ENCODE data around the gene B3GNT3. TPM values are rescaled to one million over a fixed set of nuclear protein-coding genes. Genes with fewer than 3 reads are reported as not detected.
A peak's percentile ranks its signal among the peaks of the same experiment; 100 is the strongest.

B3GNT3 gene
- total RNA-seq, 1 experiment from 2014 or later, result 22.2 TPM

DNA sequence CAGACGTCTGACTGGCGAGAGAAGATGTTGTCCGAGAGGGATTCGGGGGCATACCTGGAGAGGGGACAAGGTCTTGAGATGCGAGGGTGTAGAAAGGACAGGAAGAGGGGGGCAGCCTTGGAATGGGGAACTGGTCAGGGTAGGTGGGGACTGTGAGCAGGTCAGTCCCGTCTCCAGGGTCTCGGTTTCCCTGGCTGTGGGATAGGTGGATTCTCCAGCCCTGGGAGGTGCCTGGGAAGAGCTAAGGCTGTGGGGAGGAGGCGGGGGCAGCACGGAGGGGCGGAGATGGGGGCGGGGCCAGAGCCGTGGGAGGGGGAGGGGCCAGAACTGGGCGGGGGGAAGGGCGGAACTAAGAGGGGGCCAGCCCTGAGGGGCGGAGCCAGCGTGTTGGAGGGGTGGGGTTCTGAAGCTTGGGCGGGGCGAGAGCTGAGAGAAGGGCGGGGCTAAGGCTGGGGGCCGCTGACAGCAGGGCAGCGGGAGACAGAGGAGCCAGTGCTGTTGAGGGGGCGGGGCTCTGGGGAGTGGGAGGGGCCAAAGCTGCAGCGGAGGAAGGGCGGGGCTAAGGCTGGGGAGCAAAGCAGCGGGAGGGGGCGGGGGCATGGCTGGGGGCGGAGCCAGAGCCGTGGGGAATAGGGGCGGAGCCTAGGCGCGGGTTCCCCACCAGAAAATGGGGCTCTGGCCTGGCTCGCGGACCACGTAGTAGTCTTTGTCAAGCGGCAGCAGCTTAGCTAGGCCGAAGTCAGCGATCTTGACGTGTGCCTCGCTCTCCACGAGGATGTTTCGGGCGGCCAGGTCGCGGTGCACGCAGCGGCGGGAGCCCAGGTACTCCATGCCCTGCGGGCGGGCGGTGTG is 35.9 kb downstream of the B3GNT3 start:
- H4K20me1 ChIP-seq (ENCODE audit: insufficient read depth), result no peaks in the 10 kb centered on the region
- ChIA-PET POLR2A (interaction anchor here (0.6 to 2.4 kb wide), 18 partner anchors 11 to 763 kb away, joined by 3 to 37 read pairs (median 4); partner anchors contain the start of genes B3GNT3 and RPL18A), RAD21 (ENCODE audit: low non-redundant PET in 1 of 2, low total read pairs in 2 of 2, uncharacterized antibody in 2 of 2, unreplicated experiment in 2 of 2) (interaction anchor here (0.5 to 1.0 kb wide), 6 partner anchors 12 to 102 kb away, joined by 3 to 7 read pairs (median 4); partner anchors contain the start of genes CCDC124 (in 1 of the 2) and RPL18A (in 1 of the 2)), CTCF (interaction anchor here (0.6 to 1.4 kb wide), 13 partner anchors 9 to 390 kb away, joined by 3 to 17 read pairs (median 3); partner anchors contain the start of gene RPL18A)
- peaks cover 15 to 34% of the 10 kb centered on the region in 2 experiments for H3K4me1 ChIP-seq (ENCODE audit: control insufficient read depth in 1 of 2, insufficient read depth in 2 of 2, low read length in 2 of 2)
- no peaks in the 10 kb centered on the region for H3K36me3 ChIP-seq (ENCODE audit: control insufficient read depth in 1 of 2, insufficient read depth in 2 of 2, low read length in 2 of 2)
- no peaks in the 10 kb centered on the region for H3K27me3 ChIP-seq (ENCODE audit: insufficient read depth, low read length)
- H3K79me2 ChIP-seq (ENCODE audit: insufficient read depth, low read length), result no peaks in the 10 kb centered on the region
- H2AFZ ChIP-seq (ENCODE audit: low read depth, low read length, poor library complexity, severe bottlenecking), result no peak overlapping the region
- H3K4me3 ChIP-seq (replicated peaks in 1 of 2; ENCODE audit: low read depth in 1 of 2, low read length in 2 of 2), result peak overlapping the region; percentile 66 to 74
- no peaks in the 10 kb centered on the region for H3K9me2 ChIP-seq (ENCODE audit: insufficient read depth)
- peak overlapping the region; percentile 77 for H3K9ac ChIP-seq (ENCODE audit: low read length)
- H3K9me3 ChIP-seq (ENCODE audit: control insufficient read depth in 1 of 2, insufficient read depth in 1 of 2, low read depth in 1 of 2, low read length in 2 of 2), result no peaks in the 10 kb centered on the region
- DNase-seq (ENCODE audit: low read depth, low spot score) (peak; percentile 91), ATAC-seq (peak; percentile 85)
- peak overlapping the region; percentile 97 for H3K27ac ChIP-seq (ENCODE audit: low read depth, low read length)
- intact Hi-C loops (cut with micrococcal nuclease), result no loop called here
- peak overlapping the region; percentile 97 for H3K4me2 ChIP-seq (ENCODE audit: low read length)
- TF ChIP-seq SP1 (IDR thresholded peaks at IDR 0.05; ENCODE audit: low read depth) (peak; percentile 42; the same call in 1 of the 2 replicates), CTCF (IDR thresholded peaks at IDR 0.05 in 2 of 3, conservative IDR thresholded peaks at IDR 0.05 in 1 of 3; ENCODE audit: borderline replicate concordance in 1 of 3, insufficient read depth in 1 of 3, low read depth in 2 of 3, low read length in 2 of 3) (no peak), SIN3A (IDR thresholded peaks at IDR 0.05; ENCODE audit: low read depth) (no peak), EGR1 (IDR thresholded peaks at IDR 0.05; ENCODE audit: low read depth) (0 out of 2 replicates have a peak, but pooled peaks have one; percentile 33), POLR2AphosphoS5 (IDR thresholded peaks at IDR 0.05; ENCODE audit: low read depth, low read length) (peak; percentile 49)
- no TSS peak for BruUV-seq (replicated peaks)

Data from HCT116 (cell line).